Body of pancreas (tissue), 4 donors: ENCODE measurements around the gene PAK6.

ENCODE experiments used
- POLR2A ChIP-seq, 3 donors: fragments of 450-650 bp; IDR thresholded peaks; one replicate each; pipeline ENCODE4 v1.6.1; 2016; ENCODE audit warnings: antibody characterized with exemption in 3 of 3, mild to moderate bottlenecking in 2 of 3
- TF ChIP-seq, protein P1 (sequence below), 7 experiments: fragments of 450-650 bp in 4 of 7; fragments of 200-600 bp in 3 of 7; sonication (generic) in 3 of 7; IDR thresholded peaks; one replicate each; pipeline ENCODE4 v1.5.1; 2016 to 2019; ENCODE audit warnings: antibody characterized with exemption in 7 of 7

DNA sequence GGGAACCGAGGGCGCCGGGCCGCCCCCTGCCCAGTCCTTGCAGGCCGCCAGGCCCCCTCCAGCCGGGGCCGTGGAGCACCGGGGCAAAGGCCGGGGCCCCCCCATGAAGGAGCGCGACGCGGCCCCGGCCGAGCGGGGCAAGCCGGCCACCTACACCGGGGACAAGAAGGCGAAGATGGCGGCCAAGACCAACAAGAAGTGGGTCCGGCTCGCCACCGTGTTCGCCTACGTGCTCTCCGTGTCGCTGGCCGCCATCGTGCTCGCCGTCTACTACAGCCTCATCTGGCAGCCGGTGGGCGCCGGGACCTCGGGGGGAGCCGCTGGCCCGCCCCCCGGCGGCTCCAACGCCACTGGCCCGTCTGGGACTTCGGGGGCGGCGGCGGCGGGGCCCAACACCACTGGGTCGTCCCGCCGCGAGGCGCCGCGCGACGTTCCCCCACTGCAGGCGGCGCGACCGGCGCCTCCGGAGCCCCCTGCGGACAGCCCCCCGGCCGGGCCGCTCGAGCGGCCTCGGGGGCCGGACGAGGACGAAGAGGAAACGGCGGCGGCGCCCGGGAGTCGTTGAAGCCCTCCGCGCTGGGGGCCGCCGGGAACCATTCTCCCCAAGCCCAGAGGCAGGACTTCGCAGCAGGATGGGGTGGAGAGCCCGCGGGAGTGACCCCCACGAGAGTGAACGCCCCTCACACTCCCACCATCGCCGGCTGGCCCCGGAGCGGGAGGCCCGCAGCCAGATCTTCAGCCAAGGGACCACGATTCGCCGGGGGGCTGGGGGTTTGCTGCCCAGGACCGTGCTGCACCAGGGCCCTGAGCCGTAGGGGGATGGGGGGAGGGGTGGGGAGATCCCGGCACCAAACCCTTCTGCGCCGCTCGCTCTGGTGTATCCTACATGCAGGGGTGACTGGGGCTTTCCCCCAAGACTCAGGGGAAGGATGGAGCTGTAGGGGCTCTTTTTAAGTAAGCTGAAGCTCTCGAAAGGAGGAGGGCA is 85.4 kb downstream of the PAK6 start:
- TF ChIP-seq, protein P1, sequence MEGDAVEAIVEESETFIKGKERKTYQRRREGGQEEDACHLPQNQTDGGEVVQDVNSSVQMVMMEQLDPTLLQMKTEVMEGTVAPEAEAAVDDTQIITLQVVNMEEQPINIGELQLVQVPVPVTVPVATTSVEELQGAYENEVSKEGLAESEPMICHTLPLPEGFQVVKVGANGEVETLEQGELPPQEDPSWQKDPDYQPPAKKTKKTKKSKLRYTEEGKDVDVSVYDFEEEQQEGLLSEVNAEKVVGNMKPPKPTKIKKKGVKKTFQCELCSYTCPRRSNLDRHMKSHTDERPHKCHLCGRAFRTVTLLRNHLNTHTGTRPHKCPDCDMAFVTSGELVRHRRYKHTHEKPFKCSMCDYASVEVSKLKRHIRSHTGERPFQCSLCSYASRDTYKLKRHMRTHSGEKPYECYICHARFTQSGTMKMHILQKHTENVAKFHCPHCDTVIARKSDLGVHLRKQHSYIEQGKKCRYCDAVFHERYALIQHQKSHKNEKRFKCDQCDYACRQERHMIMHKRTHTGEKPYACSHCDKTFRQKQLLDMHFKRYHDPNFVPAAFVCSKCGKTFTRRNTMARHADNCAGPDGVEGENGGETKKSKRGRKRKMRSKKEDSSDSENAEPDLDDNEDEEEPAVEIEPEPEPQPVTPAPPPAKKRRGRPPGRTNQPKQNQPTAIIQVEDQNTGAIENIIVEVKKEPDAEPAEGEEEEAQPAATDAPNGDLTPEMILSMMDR (IDR thresholded peaks at IDR 0.05): no peak
- TF ChIP-seq POLR2A (IDR thresholded peaks at IDR 0.05): no peak
